ENCODE results near the gene C17orf50. TPM values are rescaled to one million over a fixed set of nuclear protein-coding genes. Genes with fewer than 3 reads are reported as not detected.
A peak's percentile ranks its signal among the peaks of the same experiment; 100 is the strongest.

C17orf50 gene
- total RNA-seq, 1 donor = not detected

DNA sequence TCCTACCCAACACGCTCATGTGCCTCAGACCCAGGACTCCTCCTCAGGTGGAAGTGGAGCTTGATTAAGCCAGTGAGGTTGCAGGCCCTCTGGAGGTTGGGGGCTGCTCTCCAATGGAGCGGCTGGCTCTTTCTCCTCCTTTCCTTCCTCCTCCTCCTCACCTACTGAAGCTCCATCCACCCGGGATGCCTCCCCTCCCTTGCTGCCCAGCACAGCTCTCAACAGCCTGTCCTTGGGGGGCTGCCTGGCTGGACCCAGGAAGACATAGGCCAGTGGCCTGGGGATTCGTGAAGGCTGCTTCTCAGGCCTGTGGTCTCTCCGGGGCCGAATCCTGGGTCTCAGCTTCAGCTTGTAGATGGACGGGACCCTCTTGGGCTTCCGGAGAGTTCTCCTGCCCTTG lies 15.9 kb upstream of the C17orf50 start:
- no peak for TF ChIP-seq CTCF (IDR thresholded peaks at IDR 0.05; ENCODE audit: insufficient read depth, low read length)
- no peak overlapping the region for H3K4me3 ChIP-seq (ENCODE audit: low read depth, low read length)
- no peak for DNase-seq (ENCODE audit: low read depth)

- no peak for TF ChIP-seq CTCF (IDR thresholded peaks at IDR 0.05; ENCODE audit: insufficient read depth, low read length)
These were observed 15.4 kb upstream of the C17orf50 start for GRCh38 chr17:35745246-35745645.

DNA sequence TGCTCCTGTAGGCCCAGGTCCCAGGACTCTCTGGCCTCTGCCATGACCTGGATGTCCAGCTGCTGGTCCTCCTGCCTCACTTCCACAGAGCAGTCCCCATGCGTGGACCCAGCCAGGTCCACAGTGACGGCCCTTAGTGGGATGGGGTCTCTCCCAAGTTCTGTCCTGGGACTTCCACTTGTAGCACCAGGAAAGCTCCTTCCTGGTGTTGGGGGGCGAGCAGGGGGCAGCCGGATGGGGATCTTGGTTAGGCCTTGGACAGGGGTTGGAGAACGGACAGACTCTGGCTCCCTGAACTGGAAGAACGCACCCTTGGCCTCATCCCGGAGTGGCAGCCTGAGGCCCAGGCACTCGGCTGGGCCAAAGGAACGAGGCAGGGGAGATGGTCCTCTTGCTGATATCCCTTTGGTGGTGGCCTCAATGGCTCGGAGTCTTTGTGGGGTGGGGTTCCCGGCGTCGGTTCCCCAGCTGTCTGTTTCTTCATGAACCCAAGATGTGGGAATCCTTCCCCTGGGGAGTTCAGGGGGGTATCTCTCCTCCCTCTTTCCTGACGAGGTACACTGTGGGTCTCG lies 14.9 kb upstream of the C17orf50 start:
- H3K4me3 ChIP-seq (ENCODE audit: low read depth, low read length) = no peak overlapping the region
- no peak for TF ChIP-seq CTCF (IDR thresholded peaks at IDR 0.05; ENCODE audit: insufficient read depth, low read length)
- DNase-seq (ENCODE audit: low read depth) = no peak

More at GRCh38 chr17:35745246-35745645, 15.4 kb upstream of the C17orf50 start:
- H3K4me3 ChIP-seq (ENCODE audit: low read depth, low read length) = no peak overlapping the region
- DNase-seq (ENCODE audit: low read depth) = no peak

- no peak overlapping the region for H3K4me3 ChIP-seq (ENCODE audit: low read depth, low read length)
- peak; percentile 84 for DNase-seq (ENCODE audit: low read depth)
- TF ChIP-seq CTCF (IDR thresholded peaks at IDR 0.05; ENCODE audit: insufficient read depth, low read length) = peak; percentile 89
These were observed 13.1 kb upstream of the C17orf50 start for GRCh38 chr17:35747540-35748017.

GRCh38 chr17:35748341-35748841 lies 12.3 kb upstream of the C17orf50 start:
- no peak overlapping the region for H3K4me3 ChIP-seq (ENCODE audit: low read depth, low read length)
- DNase-seq (ENCODE audit: low read depth) = no peak
- no peak for TF ChIP-seq CTCF (IDR thresholded peaks at IDR 0.05; ENCODE audit: insufficient read depth, low read length)

GRCh38 chr17:35748979-35749378 lies 11.7 kb upstream of the C17orf50 start:
- DNase-seq (ENCODE audit: low read depth) = no peak
- no peak overlapping the region for H3K4me3 ChIP-seq (ENCODE audit: low read depth, low read length)
- TF ChIP-seq CTCF (IDR thresholded peaks at IDR 0.05; ENCODE audit: insufficient read depth, low read length) = no peak

Data from fibroblast of the aortic adventitia (primary cell).